WTC11 (cell line): ENCODE measurements around the gene ACSBG1. TPM values are rescaled to one million over a fixed set of nuclear protein-coding genes. Genes with fewer than 3 reads are reported as not detected.

Experiments used
- ATAC-seq: fragments of 200-7000 bp; cut with Tn5 transposase; 2 replicates; pipeline ENCODE4 v1.10.0; 2021; ENCODE audit warnings: mild to moderate bottlenecking, moderate library complexity
- CTCF ChIA-PET: fragments of 300-600 bp; sonication (Branson Sonifier 250); formaldehyde crosslinking; loops from one replicate; lab custom pipeline; 2021; ENCODE audit warnings: antibody characterized with exemption; lab: Charles Lee
- POLR2A ChIA-PET: fragments of 350-600 bp; sonication (Branson Sonifier 250); formaldehyde crosslinking; loops from one replicate; lab custom pipeline; 2021; ENCODE audit warnings: antibody characterized with exemption; lab: Charles Lee
- DNase-seq: peaks from one replicate; pipeline ENCODE4 v3.0.0; 2021; ENCODE audit warnings: low spot score
- H3K27ac Mint-ChIP-seq: 2 replicates; pipeline ENCODE4 v1.8.0; 2021; ENCODE audit warnings: mixed read lengths
- H3K27me3 Mint-ChIP-seq: 2 replicates; pipeline ENCODE4 v1.8.0; 2021; ENCODE audit warnings: low read depth, mild to moderate bottlenecking, moderate library complexity, mixed read lengths
- H3K36me3 Mint-ChIP-seq: 2 replicates; pipeline ENCODE4 v1.8.0; 2021; ENCODE audit warnings: mixed read lengths
- H3K4me1 Mint-ChIP-seq: 2 replicates; pipeline ENCODE4 v1.8.0; 2022; ENCODE audit warnings: mixed read lengths
- H3K4me3 Mint-ChIP-seq: 2 replicates; pipeline ENCODE4 v1.8.0; 2021; ENCODE audit warnings: mild to moderate bottlenecking, moderate library complexity, mixed read lengths
- H3K9me3 Mint-ChIP-seq: 2 replicates; pipeline ENCODE4 v1.8.0; 2021; ENCODE audit warnings: mixed read lengths
- ATF1 ChIP-seq: sonication (generic); formaldehyde crosslinking; IDR thresholded peaks from 2 replicates; pipeline ENCODE4 v1.8.1; 2023; ENCODE audit warnings: mild to moderate bottlenecking, moderate library complexity, missing genetic modification reagents
- EMX1 ChIP-seq: fragments of 250-450 bp; sonication (Bioruptor Pico); IDR thresholded peaks from 2 replicates; pipeline ENCODE4 v1.8.0; 2021; ENCODE audit warnings: mild to moderate bottlenecking
- ESRRA ChIP-seq: sonication (generic); formaldehyde crosslinking; IDR thresholded peaks from 2 replicates; pipeline ENCODE4 v1.8.1; 2022; ENCODE audit warnings: mild to moderate bottlenecking, missing genetic modification reagents, borderline replicate concordance
- FOXP1 ChIP-seq: sonication (generic); formaldehyde crosslinking; IDR thresholded peaks from 2 replicates; pipeline ENCODE4 v1.8.0; 2022; ENCODE audit warnings: missing genetic modification reagents, mild to moderate bottlenecking, moderate library complexity, borderline replicate concordance
- GABPB1 ChIP-seq: sonication (generic); formaldehyde crosslinking; IDR thresholded peaks from 2 replicates; pipeline ENCODE4 v1.8.1; 2023; ENCODE audit warnings: mild to moderate bottlenecking, missing genetic modification reagents
- NFATC4 ChIP-seq: fragments of 250-450 bp; sonication (Bioruptor Pico); IDR thresholded peaks from 2 replicates; pipeline ENCODE4 v1.9.0; 2021; ENCODE audit warnings: mild to moderate bottlenecking
- NR1H2 ChIP-seq: sonication (generic); formaldehyde crosslinking; IDR thresholded peaks from 2 replicates; pipeline ENCODE4 v1.9.0; 2021; ENCODE audit warnings: mild to moderate bottlenecking, moderate library complexity, missing genetic modification reagents
- NR3C1 ChIP-seq: sonication (generic); formaldehyde crosslinking; conservative IDR thresholded peaks from 2 replicates; pipeline ENCODE4 v1.8.1; 2023; ENCODE audit warnings: low read depth, mild to moderate bottlenecking, missing genetic modification reagents
- PRRX2 ChIP-seq: fragments of 250-450 bp; sonication (Bioruptor Pico); IDR thresholded peaks from 2 replicates; pipeline ENCODE4 v1.8.0; 2021; ENCODE audit warnings: mild to moderate bottlenecking
- RELA ChIP-seq: sonication (generic); formaldehyde crosslinking; IDR thresholded peaks from 2 replicates; pipeline ENCODE4 v1.8.1; 2022; ENCODE audit warnings: missing genetic modification reagents, mild to moderate bottlenecking, borderline replicate concordance
- TP53 ChIP-seq: sonication (generic); formaldehyde crosslinking; IDR thresholded peaks from 2 replicates; pipeline ENCODE4 v1.8.1; 2023; ENCODE audit warnings: mild to moderate bottlenecking, missing genetic modification reagents
- ZNF138 ChIP-seq: sonication (generic); formaldehyde crosslinking; conservative IDR thresholded peaks from 2 replicates; pipeline ENCODE4 v1.8.1; 2022; ENCODE audit warnings: mild to moderate bottlenecking, moderate library complexity, missing genetic modification reagents
- ZNF317 ChIP-seq: sonication (generic); formaldehyde crosslinking; IDR thresholded peaks from 2 replicates; pipeline ENCODE4 v1.8.1; 2023; ENCODE audit warnings: low read depth, mild to moderate bottlenecking, moderate library complexity, missing genetic modification reagents, borderline replicate concordance
- ZNF396 ChIP-seq: fragments of 250-450 bp; sonication (Bioruptor Pico); IDR thresholded peaks from 2 replicates; pipeline ENCODE4 v1.8.0; 2021; ENCODE audit warnings: mild to moderate bottlenecking, moderate library complexity, borderline replicate concordance
- ZNF416 ChIP-seq: fragments of 250-450 bp; sonication (Bioruptor Pico); IDR thresholded peaks from 2 replicates; pipeline ENCODE4 v1.9.0; 2021; ENCODE audit warnings: mild to moderate bottlenecking, inconsistent platforms
- total RNA-seq: library from RNA; stranded (reverse); gene quantifications from 3 replicates; pipeline ENCODE4 v1.2.3, GENCODE V29; 2021
- TF ChIP-seq, protein P1 (sequence below): sonication (generic); formaldehyde crosslinking; IDR thresholded peaks from 2 replicates; pipeline ENCODE4 v1.8.0; 2023; ENCODE audit warnings: missing genetic modification reagents
- TF ChIP-seq, protein P2 (sequence below): sonication (generic); formaldehyde crosslinking; IDR thresholded peaks from 2 replicates; pipeline ENCODE4 v1.8.1; 2023; ENCODE audit warnings: mild to moderate bottlenecking, missing genetic modification reagents, borderline replicate concordance
- TF ChIP-seq, protein P3 (sequence below): sonication (generic); formaldehyde crosslinking; IDR thresholded peaks from 2 replicates; pipeline ENCODE4 v1.8.1; 2023; ENCODE audit warnings: mild to moderate bottlenecking, missing genetic modification reagents, moderate library complexity

Gene ACSBG1
- total RNA-seq, 1 experiment from 2014 or later, result 5.8 TPM

DNA sequence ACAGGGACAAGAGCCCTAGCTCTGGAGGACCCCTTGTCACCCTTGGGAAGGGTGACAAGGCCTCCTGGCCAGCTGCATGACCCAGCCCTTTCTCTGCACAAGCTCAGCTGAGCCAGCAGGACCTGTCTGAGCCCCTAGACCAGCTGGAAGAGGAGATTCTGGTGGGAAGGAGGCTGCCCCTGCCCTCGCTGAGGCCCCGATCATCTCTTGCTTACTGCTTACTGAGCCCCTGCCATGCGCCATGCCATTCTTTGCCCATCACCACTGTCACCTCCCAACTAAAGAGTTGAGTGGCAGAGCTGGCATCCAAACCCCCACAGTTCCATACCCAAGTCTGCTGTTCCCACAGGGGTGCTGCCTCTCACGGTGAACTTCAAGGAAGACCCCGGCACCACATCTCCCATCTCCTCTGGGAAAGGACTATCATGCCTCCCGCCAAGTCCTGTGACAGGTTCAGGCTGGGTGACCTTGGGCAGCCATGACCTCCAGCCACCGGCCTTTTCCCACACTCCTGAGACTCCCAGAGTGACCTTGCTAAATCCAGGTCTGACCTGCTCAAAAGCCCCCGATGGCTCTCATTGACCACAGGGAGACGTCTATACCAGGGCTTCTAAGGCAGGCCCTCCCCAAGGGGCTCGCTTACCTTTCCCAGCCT lies 34.0 kb downstream of the ACSBG1 start:
- no peaks in the 10 kb centered on the region for H3K9me3 Mint-ChIP-seq
- no peak for DNase-seq
- ChIA-PET CTCF (no interaction called here), POLR2A (no interaction called here)
- no peaks in the 10 kb centered on the region for H3K4me1 Mint-ChIP-seq
- ATAC-seq, result no peak
- H3K36me3 Mint-ChIP-seq, result no peaks in the 10 kb centered on the region
- H3K4me3 Mint-ChIP-seq, result no peak overlapping the region
- H3K27ac Mint-ChIP-seq, result no peak overlapping the region; the same call in 1 of the 2 replicates
- no peaks in the 10 kb centered on the region for H3K27me3 Mint-ChIP-seq
- no peak for TF ChIP-seq NR1H2 (CRISPR knock-in tag)
- TF ChIP-seq, protein P1, sequence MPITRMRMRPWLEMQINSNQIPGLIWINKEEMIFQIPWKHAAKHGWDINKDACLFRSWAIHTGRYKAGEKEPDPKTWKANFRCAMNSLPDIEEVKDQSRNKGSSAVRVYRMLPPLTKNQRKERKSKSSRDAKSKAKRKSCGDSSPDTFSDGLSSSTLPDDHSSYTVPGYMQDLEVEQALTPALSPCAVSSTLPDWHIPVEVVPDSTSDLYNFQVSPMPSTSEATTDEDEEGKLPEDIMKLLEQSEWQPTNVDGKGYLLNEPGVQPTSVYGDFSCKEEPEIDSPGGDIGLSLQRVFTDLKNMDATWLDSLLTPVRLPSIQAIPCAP (CRISPR knock-in tag), result no peak
- no peak for TF ChIP-seq NR3C1 (CRISPR knock-in tag)
- TF ChIP-seq NFATC4 (CRISPR knock-in tag), result no peak
- TF ChIP-seq GABPB1, result no peak
- TF ChIP-seq TP53 (CRISPR knock-in tag), result no peak
- TF ChIP-seq FOXP1 (CRISPR knock-in tag), result no peak

DNA sequence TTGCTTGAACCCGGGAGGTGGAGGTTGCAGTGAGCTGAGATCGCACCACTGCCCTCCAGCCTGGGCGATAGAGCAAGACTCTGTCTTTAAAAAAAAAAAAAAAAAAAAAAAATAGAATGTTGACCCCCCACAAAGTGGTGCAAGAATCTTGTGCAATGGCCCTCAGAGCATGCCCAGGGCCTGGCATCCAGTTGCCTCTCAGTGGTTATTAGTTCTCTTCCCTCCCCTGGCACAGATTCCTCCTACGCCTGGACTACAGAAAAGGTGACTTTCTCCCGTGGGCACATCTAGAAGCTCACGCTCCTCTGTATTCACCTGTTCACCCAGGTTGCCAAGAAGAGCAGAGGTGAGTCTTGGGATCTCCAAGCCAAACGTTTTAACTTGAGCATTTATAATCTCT lies 36.7 kb downstream of the ACSBG1 start:
- ATAC-seq (no peak), DNase-seq (no peak)
- H3K4me3 Mint-ChIP-seq, result no peak overlapping the region
- TF ChIP-seq ZNF138 (CRISPR knock-in tag) (no peak), RELA (CRISPR knock-in tag) (no peak), ESRRA (no peak), ZNF416 (no peak), ATF1 (no peak), PRRX2 (no peak), ZNF396 (CRISPR knock-in tag) (no peak), EMX1 (no peak), ZNF317 (CRISPR knock-in tag) (no peak)
- TF ChIP-seq, protein P1 (CRISPR knock-in tag), result no peak
- TF ChIP-seq, protein P2, sequence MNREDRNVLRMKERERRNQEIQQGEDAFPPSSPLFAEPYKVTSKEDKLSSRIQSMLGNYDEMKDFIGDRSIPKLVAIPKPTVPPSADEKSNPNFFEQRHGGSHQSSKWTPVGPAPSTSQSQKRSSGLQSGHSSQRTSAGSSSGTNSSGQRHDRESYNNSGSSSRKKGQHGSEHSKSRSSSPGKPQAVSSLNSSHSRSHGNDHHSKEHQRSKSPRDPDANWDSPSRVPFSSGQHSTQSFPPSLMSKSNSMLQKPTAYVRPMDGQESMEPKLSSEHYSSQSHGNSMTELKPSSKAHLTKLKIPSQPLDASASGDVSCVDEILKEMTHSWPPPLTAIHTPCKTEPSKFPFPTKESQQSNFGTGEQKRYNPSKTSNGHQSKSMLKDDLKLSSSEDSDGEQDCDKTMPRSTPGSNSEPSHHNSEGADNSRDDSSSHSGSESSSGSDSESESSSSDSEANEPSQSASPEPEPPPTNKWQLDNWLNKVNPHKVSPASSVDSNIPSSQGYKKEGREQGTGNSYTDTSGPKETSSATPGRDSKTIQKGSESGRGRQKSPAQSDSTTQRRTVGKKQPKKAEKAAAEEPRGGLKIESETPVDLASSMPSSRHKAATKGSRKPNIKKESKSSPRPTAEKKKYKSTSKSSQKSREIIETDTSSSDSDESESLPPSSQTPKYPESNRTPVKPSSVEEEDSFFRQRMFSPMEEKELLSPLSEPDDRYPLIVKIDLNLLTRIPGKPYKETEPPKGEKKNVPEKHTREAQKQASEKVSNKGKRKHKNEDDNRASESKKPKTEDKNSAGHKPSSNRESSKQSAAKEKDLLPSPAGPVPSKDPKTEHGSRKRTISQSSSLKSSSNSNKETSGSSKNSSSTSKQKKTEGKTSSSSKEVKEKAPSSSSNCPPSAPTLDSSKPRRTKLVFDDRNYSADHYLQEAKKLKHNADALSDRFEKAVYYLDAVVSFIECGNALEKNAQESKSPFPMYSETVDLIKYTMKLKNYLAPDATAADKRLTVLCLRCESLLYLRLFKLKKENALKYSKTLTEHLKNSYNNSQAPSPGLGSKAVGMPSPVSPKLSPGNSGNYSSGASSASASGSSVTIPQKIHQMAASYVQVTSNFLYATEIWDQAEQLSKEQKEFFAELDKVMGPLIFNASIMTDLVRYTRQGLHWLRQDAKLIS (CRISPR knock-in tag), result no peak
- TF ChIP-seq, protein P3, sequence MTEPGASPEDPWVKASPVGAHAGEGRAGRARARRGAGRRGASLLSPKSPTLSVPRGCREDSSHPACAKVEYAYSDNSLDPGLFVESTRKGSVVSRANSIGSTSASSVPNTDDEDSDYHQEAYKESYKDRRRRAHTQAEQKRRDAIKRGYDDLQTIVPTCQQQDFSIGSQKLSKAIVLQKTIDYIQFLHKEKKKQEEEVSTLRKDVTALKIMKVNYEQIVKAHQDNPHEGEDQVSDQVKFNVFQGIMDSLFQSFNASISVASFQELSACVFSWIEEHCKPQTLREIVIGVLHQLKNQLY (CRISPR knock-in tag), result no peak
- H3K27me3 Mint-ChIP-seq, result no peaks in the 10 kb centered on the region
- H3K4me1 Mint-ChIP-seq, result no peaks in the 10 kb centered on the region
- H3K27ac Mint-ChIP-seq, result peak overlapping the region; percentile 49; the same call in 1 of the 2 replicates
- no peaks in the 10 kb centered on the region for H3K9me3 Mint-ChIP-seq
- ChIA-PET POLR2A (no interaction called here), CTCF (no interaction called here)
- no peaks in the 10 kb centered on the region for H3K36me3 Mint-ChIP-seq
